Stromal cell of bone marrow (primary cell): Measurements from ENCODE around the gene TCF4.

Source experiments
- DNase-seq: peaks from one replicate; pipeline ENCODE4 v3.0.0-alpha.2; 2012; ENCODE audit warnings: low read depth

TCF4 gene

GRCh38 chr18:55407191-55407590 lies 180.8 kb downstream of the TCF4 start:
- no peak for DNase-seq

- DNase-seq = no peak
Measured at GRCh38 chr18:55406451-55406991, 181.5 kb downstream of the TCF4 start.

- peak; percentile 91 for DNase-seq
Measured at GRCh38 chr18:55405893-55406406, 182.0 kb downstream of the TCF4 start.

GRCh38 chr18:55405475-55405874 lies 182.5 kb downstream of the TCF4 start:
- no peak for DNase-seq

GRCh38 chr18:55404832-55405465 lies 183.0 kb downstream of the TCF4 start:
- DNase-seq = no peak

- DNase-seq = no peak
Measured at GRCh38 chr18:55404136-55404830, 183.7 kb downstream of the TCF4 start.

- no peak for DNase-seq
Measured at GRCh38 chr18:55403421-55403949, 184.5 kb downstream of the TCF4 start.

GRCh38 chr18:55402731-55403405 lies 185.1 kb downstream of the TCF4 start:
- DNase-seq = no peak

- no peak for DNase-seq
Measured at GRCh38 chr18:55401638-55402191, 186.3 kb downstream of the TCF4 start.

GRCh38 chr18:55400590-55401541 lies 187.1 kb downstream of the TCF4 start:
- no peak for DNase-seq

- no peak for DNase-seq
Measured at GRCh38 chr18:55400081-55400480, 187.9 kb downstream of the TCF4 start.

- DNase-seq = no peak
Measured at GRCh38 chr18:55398858-55399257, 189.1 kb downstream of the TCF4 start.

- no peak for DNase-seq
Measured at GRCh38 chr18:55396979-55397378, 191.0 kb downstream of the TCF4 start.

- DNase-seq = no peak
Measured at GRCh38 chr18:55396267-55396905, 191.6 kb downstream of the TCF4 start.

- no peak for DNase-seq
Measured at GRCh38 chr18:55395799-55396198, 192.2 kb downstream of the TCF4 start.

GRCh38 chr18:55390898-55391297 lies 197.1 kb downstream of the TCF4 start:
- no peak for DNase-seq

GRCh38 chr18:55387139-55387984 lies 200.6 kb downstream of the TCF4 start:
- no peak for DNase-seq

GRCh38 chr18:55386545-55386944 lies 201.4 kb downstream of the TCF4 start:
- no peak for DNase-seq

GRCh38 chr18:55385770-55386169 lies 202.2 kb downstream of the TCF4 start:
- DNase-seq = no peak
